Ramos (cell line): Measurements from ENCODE around the gene TSPAN14.

Experiments used
- in situ Hi-C: fragments of 300-500 bp; cut with MboI; formaldehyde crosslinking; loops from one replicate; pipeline ENCODE4 v1.14.3; 2022; ENCODE audit warnings: low sequenced_read_pairs; ENCODE audit not compliant: unreplicated experiment

Gene TSPAN14

GRCh38 chr10:80484243-80484642 is 30.1 kb downstream of the TSPAN14 start:
- in situ Hi-C loops, result no loop called here

- in situ Hi-C loops, result no loop called here
Observed at GRCh38 chr10:80484676-80485075, 30.6 kb downstream of the TSPAN14 start.

- in situ Hi-C loops, result no loop called here
Observed at GRCh38 chr10:80485076-80485945, 31.2 kb downstream of the TSPAN14 start.

- in situ Hi-C loops, result no loop called here
Observed at GRCh38 chr10:80485946-80486764, 32.0 kb downstream of the TSPAN14 start.

- in situ Hi-C loops, result no loop called here
Observed at GRCh38 chr10:80486785-80487420, 32.8 kb downstream of the TSPAN14 start.

- in situ Hi-C loops, result no loop called here
Observed at GRCh38 chr10:80487421-80487785, 33.3 kb downstream of the TSPAN14 start.

- in situ Hi-C loops, result no loop called here
Observed at GRCh38 chr10:80487791-80488538, 33.9 kb downstream of the TSPAN14 start.

- in situ Hi-C loops, result no loop called here
Observed at GRCh38 chr10:80488539-80489066, 34.5 kb downstream of the TSPAN14 start.

GRCh38 chr10:80489371-80490112 is 35.4 kb downstream of the TSPAN14 start:
- in situ Hi-C loops, result no loop called here

- in situ Hi-C loops, result no loop called here
Observed at GRCh38 chr10:80491251-80492102, 37.4 kb downstream of the TSPAN14 start.

GRCh38 chr10:80492848-80493521 is 38.9 kb downstream of the TSPAN14 start:
- in situ Hi-C loops, result no loop called here

- in situ Hi-C loops, result no loop called here
Observed at GRCh38 chr10:80493522-80494051, 39.5 kb downstream of the TSPAN14 start.

- in situ Hi-C loops, result no loop called here
Observed at GRCh38 chr10:80496555-80497172, 42.6 kb downstream of the TSPAN14 start.

- in situ Hi-C loops, result no loop called here
Observed at GRCh38 chr10:80497187-80498077, 43.3 kb downstream of the TSPAN14 start.

- in situ Hi-C loops, result no loop called here
Observed at GRCh38 chr10:80498078-80498832, 44.1 kb downstream of the TSPAN14 start.
